NB4 (cell line): ENCODE measurements around the gene SCLY.

Source experiments
- DNase-seq: peaks from one replicate; pipeline ENCODE4 v3.0.0; 2010; ENCODE audit warnings: low read depth
- H3K4me3 ChIP-seq: one replicate; pipeline ENCODE4 v1.5.1; 2011; ENCODE audit warnings: mild to moderate bottlenecking, low read depth, low read length, moderate library complexity
- CTCF ChIP-seq: IDR thresholded peaks from one replicate; pipeline ENCODE4 v1.5.1; 2012; ENCODE audit warnings: low read depth, low read length
- MAX ChIP-seq: IDR thresholded peaks from 2 replicates; pipeline ENCODE4 v1.6.1; 2011; ENCODE audit warnings: low read depth, low read length
- MYC ChIP-seq: IDR thresholded peaks from 2 replicates; pipeline ENCODE4 v1.6.1; 2011; ENCODE audit warnings: low read depth, low read length
- POLR2A ChIP-seq: IDR thresholded peaks from 2 replicates; pipeline ENCODE4 v1.6.1; 2011; ENCODE audit warnings: mild to moderate bottlenecking; ENCODE audit not compliant: insufficient read length; ENCODE audit errors: extremely low read depth

Gene SCLY

GRCh38 chr2:238095143-238095542, 34.3 kb downstream of the SCLY start:
- H3K4me3 ChIP-seq: no peak overlapping the region
- no peak for DNase-seq
- TF ChIP-seq CTCF: no peak
- no peak for TF ChIP-seq POLR2A
- no peak for TF ChIP-seq MYC
- no peak for TF ChIP-seq MAX

- H3K4me3 ChIP-seq: no peak overlapping the region
- no peak for DNase-seq
- no peak for TF ChIP-seq MYC
- no peak for TF ChIP-seq MAX
- TF ChIP-seq POLR2A: no peak
- no peak for TF ChIP-seq CTCF
These were observed 35.7 kb downstream of the SCLY start for GRCh38 chr2:238096311-238097011.

- TF ChIP-seq MAX (no peak), POLR2A (no peak), MYC (no peak), CTCF (no peak)
- H3K4me3 ChIP-seq: no peak overlapping the region
- DNase-seq: no peak
These were observed 36.6 kb downstream of the SCLY start for GRCh38 chr2:238097201-238097987.

GRCh38 chr2:238097988-238098871, 37.4 kb downstream of the SCLY start:
- peak; percentile 75 for DNase-seq
- no peak overlapping the region for H3K4me3 ChIP-seq
- TF ChIP-seq MAX (peak; percentile 69), POLR2A (no peak), CTCF (no peak)

GRCh38 chr2:238098901-238099713, 38.3 kb downstream of the SCLY start:
- H3K4me3 ChIP-seq: no peak overlapping the region
- DNase-seq: no peak
- TF ChIP-seq CTCF (no peak), POLR2A (no peak), MAX (no peak), MYC (no peak)
